Spleen (tissue), 11 donors: Measurements from ENCODE around the gene SLC35C1. TPM values are rescaled to one million over a fixed set of nuclear protein-coding genes. Genes with fewer than 3 reads are reported as not detected.
A peak's percentile ranks its signal among the peaks of the same experiment; 100 is the strongest.

Experiments used
- DNase-seq: peaks from one replicate; pipeline ENCODE4 v3.0.0-alpha.2; 2020
- H3K27ac ChIP-seq, 8 donors: fragments of 200-600 bp; sonication (generic) in 7 of 8; 1 replicate in 4 of 8; 2 replicates in 4 of 8; pipeline versions ENCODE4 v1.5.0 to v1.8.0; 2016 to 2021; ENCODE audit warnings: inconsistent platforms in 4 of 8, mild to moderate bottlenecking in 4 of 8, moderate library complexity in 1 of 8
- H3K27me3 ChIP-seq, 7 donors: fragments of 200-600 bp; sonication (generic) in 6 of 7; replicated peaks in 1 of 7; 1 replicate in 4 of 7; 2 replicates in 3 of 7; pipeline versions ENCODE4 v1.5.0 to v1.8.0; 2016 to 2021; ENCODE audit warnings: inconsistent platforms in 3 of 7, mild to moderate bottlenecking in 1 of 7
- H3K36me3 ChIP-seq, 6 donors: fragments of 200-600 bp; sonication (generic) in 5 of 6; 1 replicate in 4 of 6; 2 replicates in 2 of 6; pipeline versions ENCODE4 v1.5.0 to v1.8.0; 2016 to 2021; ENCODE audit warnings: inconsistent platforms in 2 of 6
- H3K4me1 ChIP-seq, 6 donors: fragments of 200-600 bp; sonication (generic) in 5 of 6; 1 replicate in 3 of 6; 2 replicates in 3 of 6; pipeline versions ENCODE4 v1.5.0 to v1.8.0; 2016 to 2021; ENCODE audit warnings: inconsistent platforms in 3 of 6
- H3K4me3 ChIP-seq, 8 donors: fragments of 200-600 bp; sonication (generic) in 7 of 8; 1 replicate in 4 of 8; 2 replicates in 4 of 8; pipeline versions ENCODE4 v1.5.0 to v1.8.0; 2016 to 2021; ENCODE audit warnings: inconsistent platforms in 4 of 8, mild to moderate bottlenecking in 4 of 8, moderate library complexity in 2 of 8
- H3K9me3 ChIP-seq, 8 donors: fragments of 200-600 bp; sonication (generic) in 7 of 8; 1 replicate in 4 of 8; 2 replicates in 4 of 8; pipeline versions ENCODE4 v1.5.0 to v1.8.0; 2016 to 2021; ENCODE audit warnings: inconsistent platforms in 4 of 8
- POLR2A ChIP-seq, 3 donors: fragments of 450-650 bp; IDR thresholded peaks; one replicate each; pipeline ENCODE4 v1.5.1; 2017; ENCODE audit warnings: antibody characterized with exemption in 3 of 3, mild to moderate bottlenecking in 1 of 3
- POLR2AphosphoS5 ChIP-seq, 3 donors: sonication (generic); formaldehyde crosslinking; IDR thresholded peaks; one replicate each; pipeline ENCODE4 v1.5.1; 2017; ENCODE audit warnings: antibody characterized with exemption in 3 of 3
- WGBS, 5 donors: extraction: QIAGEN DNeasy Blood & Tissue Kit in 3 of 5; methylation state at CpG; one replicate each; pipeline versions ENCODE4 v1.1.5 to v1.1.7; 2013 to 2018; 5-methylcytosine and 5-hydroxymethylcytosine counted together
- intact Hi-C: fragments of 100-400 bp; cut with DNase I; formaldehyde crosslinking; loops from one replicate; pipeline ENCODE4 v1.15.0; 2023; ENCODE audit warnings: low total_unique reads
- polyA plus RNA-seq, 3 donors: library from polyadenylated mRNA; stranded (reverse); fragments of 200-250 nt; gene quantifications; one replicate each; pipeline ENCODE4 v1.2.1, GENCODE V29; 2013
- total RNA-seq, 7 donors: library from RNA; depleted of rRNA in 3 of 7; stranded (reverse); fragments of >200 nt in 3 of 7; fragmentation: NEBNext Ultra II Directional in 4 of 7; extraction: Animal tissue kit (Norgen Biotek cat#: 25700) in 4 of 7; gene quantifications; one replicate each; pipeline versions ENCODE4 v1.1.0 to v1.2.1, GENCODE V29; 2016 to 2021
- TF ChIP-seq, protein P1 (sequence below), 11 experiments: fragments of 200-600 bp in 7 of 11; fragments of 450-650 bp in 4 of 11; sonication (generic) in 4 of 11; IDR thresholded peaks in 8 of 11; conservative IDR thresholded peaks in 3 of 11; 1 replicate in 7 of 11; 2 replicates in 4 of 11; pipeline versions ENCODE4 v1.4.0 to v1.8.0; 2016 to 2021; ENCODE audit warnings: antibody characterized with exemption in 11 of 11, inconsistent platforms in 4 of 11, mild to moderate bottlenecking in 1 of 11
- donor health status: healthy with polysubstance abuse.
- donor health status: DM: no; HTN: no; CAD: no; lungs with moderate emphysema.
- donor health status: DM: no; HTN: no; CAD: no.
- donor health status: Bipolar disorder and iron deficiency.
- donor health status: healthy.
- donor health status: DM: no; HTN: no; CAD: no.
- donor health status: DM: yes; HTN: yes; CAD: no.

The SLC35C1 gene
- total and polyA plus RNA-seq, 10 donors = 2.8 to 14.2 (median 10.4) TPM

DNA sequence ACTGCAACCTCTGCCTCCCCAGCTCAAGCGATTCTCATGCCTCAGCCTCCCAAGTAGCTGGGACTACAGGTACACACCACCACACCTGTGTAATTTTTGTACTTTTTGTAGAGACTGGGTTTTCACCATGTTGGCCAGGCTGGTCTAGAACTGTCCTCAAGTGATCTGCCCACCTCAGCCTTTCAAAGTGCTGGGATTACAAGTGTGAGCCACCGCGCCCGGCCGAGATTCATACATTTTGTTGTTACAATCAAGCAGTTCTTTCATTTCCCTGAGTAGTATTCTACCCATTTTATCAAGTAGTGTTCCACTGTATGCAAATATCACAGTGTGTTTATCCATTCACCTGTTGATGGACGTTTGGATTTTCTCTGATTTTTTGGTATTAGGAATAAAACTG is 26.6 kb upstream of the SLC35C1 start:
- Histone ChIP-seq H3K9me3 (no peaks in the 10 kb centered on the region), H3K27me3 (peaks cover 0 to 44% (median 0%) of the 10 kb centered on the region in 7 donors), H3K4me3 (no peak overlapping the region), H3K36me3 (no peaks in the 10 kb centered on the region), H3K4me1 (peaks cover 0 to 1% (median 0%) of the 10 kb centered on the region in 6 donors), H3K27ac (no peak overlapping the region)
- DNase-seq = no peak
- intact Hi-C loops = loop anchor here (10.0 kb wide), 1 partner anchor 434 kb away; no protein-coding TSS in a partner anchor
- whole genome bisulfite sequencing, 5 donors = 85 to 92% (median 89%) methylated on average over 6 of the region's 6 CpGs
- no peak for TF ChIP-seq POLR2AphosphoS5 (IDR thresholded peaks at IDR 0.05)
- TF ChIP-seq POLR2A (IDR thresholded peaks at IDR 0.05) = no peak
- TF ChIP-seq, protein P1, sequence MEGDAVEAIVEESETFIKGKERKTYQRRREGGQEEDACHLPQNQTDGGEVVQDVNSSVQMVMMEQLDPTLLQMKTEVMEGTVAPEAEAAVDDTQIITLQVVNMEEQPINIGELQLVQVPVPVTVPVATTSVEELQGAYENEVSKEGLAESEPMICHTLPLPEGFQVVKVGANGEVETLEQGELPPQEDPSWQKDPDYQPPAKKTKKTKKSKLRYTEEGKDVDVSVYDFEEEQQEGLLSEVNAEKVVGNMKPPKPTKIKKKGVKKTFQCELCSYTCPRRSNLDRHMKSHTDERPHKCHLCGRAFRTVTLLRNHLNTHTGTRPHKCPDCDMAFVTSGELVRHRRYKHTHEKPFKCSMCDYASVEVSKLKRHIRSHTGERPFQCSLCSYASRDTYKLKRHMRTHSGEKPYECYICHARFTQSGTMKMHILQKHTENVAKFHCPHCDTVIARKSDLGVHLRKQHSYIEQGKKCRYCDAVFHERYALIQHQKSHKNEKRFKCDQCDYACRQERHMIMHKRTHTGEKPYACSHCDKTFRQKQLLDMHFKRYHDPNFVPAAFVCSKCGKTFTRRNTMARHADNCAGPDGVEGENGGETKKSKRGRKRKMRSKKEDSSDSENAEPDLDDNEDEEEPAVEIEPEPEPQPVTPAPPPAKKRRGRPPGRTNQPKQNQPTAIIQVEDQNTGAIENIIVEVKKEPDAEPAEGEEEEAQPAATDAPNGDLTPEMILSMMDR (IDR thresholded peaks at IDR 0.05 in 8 of 11, conservative IDR thresholded peaks at IDR 0.05 in 3 of 11) = no peak

DNA sequence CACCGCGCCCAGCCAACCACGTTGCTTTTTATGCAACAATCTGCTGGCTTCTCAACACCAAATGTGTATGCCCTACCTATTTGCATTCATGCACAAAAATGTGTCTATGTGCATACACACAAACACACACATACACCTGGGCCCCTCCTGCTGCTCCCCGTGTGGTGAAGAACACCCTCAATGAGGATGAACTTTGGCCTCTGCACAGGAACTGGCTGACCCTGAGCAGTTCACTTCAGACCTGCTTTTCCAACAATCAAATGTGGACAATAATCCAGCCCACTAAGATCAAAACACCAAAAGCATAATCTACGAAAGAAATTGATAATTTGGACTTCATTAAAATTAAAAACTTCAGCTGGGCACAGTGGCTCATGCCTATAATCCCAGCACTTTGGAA is 25.3 kb upstream of the SLC35C1 start:
- intact Hi-C loops = loop anchor here (10.0 kb wide), 1 partner anchor 435 kb away; no protein-coding TSS in a partner anchor
- no peaks in the 10 kb centered on the region for H3K9me3 ChIP-seq
- no peak for DNase-seq
- H3K36me3 ChIP-seq = no peaks in the 10 kb centered on the region
- H3K27me3 ChIP-seq = peaks cover 0 to 44% (median 0%) of the 10 kb centered on the region in 7 donors
- no peak for TF ChIP-seq POLR2A (IDR thresholded peaks at IDR 0.05)
- no peaks in the 10 kb centered on the region for H3K4me1 ChIP-seq
- no peak overlapping the region for H3K4me3 ChIP-seq
- H3K27ac ChIP-seq = no peak overlapping the region
- WGBS, 5 donors = 62 to 91% (median 81%) methylated on average over 5 of the region's 5 CpGs

DNA sequence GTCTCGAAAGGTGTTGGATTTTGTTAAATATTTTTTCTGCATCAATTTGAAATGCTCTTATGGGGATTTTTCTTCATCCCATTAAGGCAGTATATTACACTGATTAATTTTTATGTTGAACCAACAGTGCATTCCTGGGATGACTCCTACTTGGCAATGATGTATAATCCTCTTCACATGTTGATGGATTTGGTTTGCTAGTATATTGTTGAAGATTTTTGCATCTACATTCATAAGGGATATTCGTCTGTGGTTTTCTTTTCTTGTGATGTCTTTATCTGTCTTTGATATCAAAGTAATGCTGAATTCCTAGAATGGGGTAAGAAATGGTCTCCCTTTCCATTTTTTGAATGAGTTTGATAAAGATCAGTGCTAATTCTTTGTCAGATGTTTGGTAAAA is 18.7 kb upstream of the SLC35C1 start:
- Histone ChIP-seq H3K4me3 (no peak overlapping the region), H3K36me3 (no peaks in the 10 kb centered on the region), H3K9me3 (peaks cover 0 to 20% (median 17%) of the 10 kb centered on the region in 8 donors), H3K27ac (no peak overlapping the region), H3K4me1 (no peaks in the 10 kb centered on the region), H3K27me3 (peaks cover 0 to 47% (median 3%) of the 10 kb centered on the region in 7 donors)
- DNase-seq = no peak
- no peak for TF ChIP-seq POLR2A (IDR thresholded peaks at IDR 0.05)
- intact Hi-C loops = no loop called here
- WGBS, 5 donors = 73 to 82% (median 80%) methylated on average over 2 of the region's 2 CpGs

DNA sequence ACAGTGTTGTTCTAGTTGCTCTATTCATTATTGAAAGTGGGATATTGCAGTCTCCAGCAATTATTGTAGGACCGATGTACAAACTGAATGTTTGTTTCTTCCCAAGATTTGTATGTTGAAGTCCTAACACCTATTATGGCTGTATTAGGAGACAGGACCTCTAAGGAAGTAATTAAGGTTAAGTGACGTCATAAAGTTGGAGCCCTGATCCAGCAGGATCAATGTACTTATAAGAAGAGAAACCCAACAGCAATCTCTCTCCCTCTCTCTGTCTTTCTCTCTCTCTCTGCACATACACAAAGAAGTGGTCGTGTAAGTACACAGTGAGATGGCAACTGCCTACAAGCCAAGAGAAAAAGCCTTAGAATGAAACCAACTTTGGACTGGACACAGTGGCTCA is 16.1 kb upstream of the SLC35C1 start:
- no peak overlapping the region for H3K27ac ChIP-seq
- no peak for DNase-seq
- H3K9me3 ChIP-seq = peaks cover 0 to 20% (median 17%) of the 10 kb centered on the region in 8 donors
- WGBS, 5 donors = 81 to 89% (median 85%) methylated on average over 3 of the region's 3 CpGs
- H3K36me3 ChIP-seq = no peaks in the 10 kb centered on the region
- no peaks in the 10 kb centered on the region for H3K4me1 ChIP-seq
- peaks cover 0 to 45% (median 3%) of the 10 kb centered on the region in 7 donors for H3K27me3 ChIP-seq
- intact Hi-C loops = no loop called here
- H3K4me3 ChIP-seq = no peak overlapping the region
- no peak for TF ChIP-seq POLR2AphosphoS5 (IDR thresholded peaks at IDR 0.05)
- TF ChIP-seq, protein P1 (IDR thresholded peaks at IDR 0.05 in 8 of 11, conservative IDR thresholded peaks at IDR 0.05 in 3 of 11) = no peak
- TF ChIP-seq POLR2A (IDR thresholded peaks at IDR 0.05) = no peak

DNA sequence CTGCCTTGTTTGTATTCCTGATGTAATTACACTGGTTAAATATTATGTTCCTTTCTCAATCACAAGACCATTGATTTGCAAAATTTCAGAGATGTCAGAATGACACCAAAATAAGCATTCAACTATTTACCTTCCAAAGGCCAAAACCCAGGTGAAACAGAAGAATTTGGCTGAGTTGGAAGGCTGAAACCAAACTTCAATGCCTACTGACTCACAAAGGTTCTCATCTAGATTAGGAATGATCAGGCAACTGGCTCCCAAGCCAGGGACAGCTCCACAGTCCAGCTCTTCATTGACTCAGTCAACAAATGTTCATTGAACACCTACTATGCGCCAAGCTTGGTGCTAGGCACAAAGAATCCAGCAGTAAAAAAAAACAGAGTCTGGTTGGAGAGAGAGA is 13.4 kb upstream of the SLC35C1 start:
- DNase-seq = no peak
- Histone ChIP-seq H3K4me3 (no peak overlapping the region), H3K27me3 (peaks cover 0 to 45% (median 3%) of the 10 kb centered on the region in 7 donors), H3K9me3 (peaks cover 0 to 14% (median 11%) of the 10 kb centered on the region in 8 donors), H3K36me3 (no peaks in the 10 kb centered on the region), H3K4me1 (no peaks in the 10 kb centered on the region), H3K27ac (no peak overlapping the region)
- WGBS, 5 donors = 84 to 100% (median 93%) methylated on average over 1 of the region's 1 CpG
- TF ChIP-seq POLR2A (IDR thresholded peaks at IDR 0.05) = no peak
- intact Hi-C loops = no loop called here

DNA sequence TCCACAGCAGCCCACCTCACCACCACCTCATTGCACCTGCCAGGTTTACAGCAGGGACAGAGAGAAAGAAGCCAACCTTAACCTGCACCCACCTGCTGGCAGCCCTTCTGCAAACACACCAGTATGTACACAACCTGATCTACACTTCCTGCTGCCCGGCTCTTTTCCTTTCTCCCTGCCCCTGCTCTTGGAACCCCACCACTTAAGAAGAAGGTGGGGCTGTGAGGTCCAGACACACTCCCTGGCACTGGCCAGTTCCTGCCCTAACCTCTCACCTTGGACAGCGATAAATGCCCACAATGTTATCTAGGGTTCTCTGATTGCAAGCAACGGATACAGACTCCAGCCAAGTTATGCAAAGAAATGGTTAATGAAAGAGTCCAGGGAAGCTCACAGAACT is 10.8 kb upstream of the SLC35C1 start:
- intact Hi-C loops = no loop called here
- no peaks in the 10 kb centered on the region for H3K36me3 ChIP-seq
- no peak overlapping the region for H3K27ac ChIP-seq
- TF ChIP-seq, protein P1 (IDR thresholded peaks at IDR 0.05 in 8 of 11, conservative IDR thresholded peaks at IDR 0.05 in 3 of 11) = no peak
- TF ChIP-seq POLR2A (IDR thresholded peaks at IDR 0.05) (no peak), POLR2AphosphoS5 (IDR thresholded peaks at IDR 0.05) (no peak)
- no peaks in the 10 kb centered on the region for H3K9me3 ChIP-seq
- no peaks in the 10 kb centered on the region for H3K4me1 ChIP-seq
- no peak overlapping the region for H3K4me3 ChIP-seq
- 34 to 53% (median 48%) methylated on average over 3 of the region's 3 CpGs for WGBS, 5 donors
- peaks cover 0 to 25% (median 0%) of the 10 kb centered on the region in 7 donors for H3K27me3 ChIP-seq
- peak; percentile 23 for DNase-seq
